IPS DF 6.9 (cell line): ENCODE data around the gene GREB1L.

ENCODE experiments used
- DNase-seq: peaks from one replicate; pipeline ENCODE4 v3.0.0-alpha.2; 2013; ENCODE audit warnings: low read depth, low spot score
- H3K27ac ChIP-seq: one replicate; pipeline ENCODE4 v1.5.1; 2013; ENCODE audit warnings: low read length, control low read depth
- H3K27me3 ChIP-seq: 2 replicates; pipeline ENCODE4 v1.6.1; 2013; ENCODE audit warnings: mild to moderate bottlenecking, low read length; ENCODE audit not compliant: control insufficient read depth, insufficient read depth
- H3K36me3 ChIP-seq: 2 replicates; pipeline ENCODE4 v1.6.1; 2013; ENCODE audit warnings: low read length; ENCODE audit not compliant: control insufficient read depth, insufficient read depth
- H3K4me1 ChIP-seq: 2 replicates; pipeline ENCODE4 v1.6.1; 2013; ENCODE audit warnings: low read length; ENCODE audit not compliant: control insufficient read depth, insufficient read depth
- H3K4me3 ChIP-seq: 2 replicates; pipeline ENCODE4 v1.5.1; 2013; ENCODE audit warnings: mild to moderate bottlenecking, low read length
- H3K9me3 ChIP-seq: 2 replicates; pipeline ENCODE4 v1.6.1; 2013; ENCODE audit warnings: low read length, inconsistent platforms; ENCODE audit not compliant: control insufficient read depth, insufficient read depth
- WGBS: extraction: QIAGEN DNeasy Blood & Tissue Kit; methylation state at CpG from one replicate; pipeline ENCODE4 v1.1.7; 2013; ENCODE audit warnings: mixed read lengths, missing lambda C conversion rate; ENCODE audit not compliant: insufficient read length, insufficient coverage; 5-methylcytosine and 5-hydroxymethylcytosine counted together

The GREB1L gene

DNA sequence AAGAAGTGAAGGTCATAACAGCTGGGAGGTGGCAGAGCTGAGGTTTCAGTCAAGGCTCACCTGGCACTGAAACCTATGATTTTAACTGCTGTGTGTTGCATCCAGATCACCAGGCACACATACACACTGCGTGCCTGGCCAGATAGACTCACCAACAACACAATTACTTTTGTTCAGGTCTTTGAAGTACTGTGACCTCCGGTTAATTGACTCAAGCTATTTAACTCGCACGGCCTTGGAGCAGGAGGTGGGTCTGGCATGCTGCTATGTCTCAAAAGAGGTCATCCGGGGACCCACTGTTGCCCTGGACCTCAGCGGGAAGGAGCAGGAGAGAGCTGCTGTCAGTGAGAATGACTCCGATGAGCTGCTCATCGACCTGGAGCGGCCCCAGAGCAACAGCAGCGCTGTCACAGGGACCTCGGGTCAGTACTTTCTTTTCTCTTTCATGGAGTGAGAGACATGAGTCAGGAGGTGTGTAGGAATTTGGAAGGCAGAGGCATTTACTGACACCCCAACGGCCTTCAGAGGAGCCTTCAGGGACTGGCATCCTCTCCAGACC lies 254.3 kb downstream of the GREB1L start:
- H3K4me1 ChIP-seq: no peaks in the 10 kb centered on the region
- no peaks in the 10 kb centered on the region for H3K27me3 ChIP-seq
- H3K27ac ChIP-seq: no peak overlapping the region
- WGBS: no CpG with 5 or more reads among the region's 12 CpGs
- H3K36me3 ChIP-seq: no peaks in the 10 kb centered on the region
- no peak overlapping the region for H3K4me3 ChIP-seq
- DNase-seq: no peak
- no peaks in the 10 kb centered on the region for H3K9me3 ChIP-seq

DNA sequence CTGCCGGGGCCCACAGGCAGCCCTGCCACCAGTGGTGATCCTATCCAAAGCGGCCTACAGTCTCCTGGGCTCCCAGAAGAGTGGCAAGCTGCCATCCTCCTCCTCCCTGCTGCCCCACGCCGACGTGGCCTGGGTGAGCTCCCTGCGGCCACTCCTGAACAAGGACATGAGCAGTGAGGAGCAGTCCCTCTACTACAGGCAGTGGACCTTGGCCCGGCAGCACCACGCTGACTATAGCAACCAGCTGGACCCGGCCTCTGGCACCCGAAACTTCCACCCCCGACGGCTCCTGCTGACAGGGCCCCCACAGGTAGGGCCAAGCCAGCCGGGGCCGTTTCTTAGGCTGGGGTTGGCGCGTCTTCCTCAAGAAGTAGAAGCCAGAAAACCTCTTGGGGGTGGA lies 258.0 kb downstream of the GREB1L start:
- H3K27ac ChIP-seq: no peak overlapping the region
- H3K4me1 ChIP-seq: no peaks in the 10 kb centered on the region
- no peak for DNase-seq
- WGBS: no CpG with 5 or more reads among the region's 16 CpGs
- no peak overlapping the region for H3K4me3 ChIP-seq
- no peaks in the 10 kb centered on the region for H3K36me3 ChIP-seq
- no peaks in the 10 kb centered on the region for H3K27me3 ChIP-seq
- no peaks in the 10 kb centered on the region for H3K9me3 ChIP-seq

DNA sequence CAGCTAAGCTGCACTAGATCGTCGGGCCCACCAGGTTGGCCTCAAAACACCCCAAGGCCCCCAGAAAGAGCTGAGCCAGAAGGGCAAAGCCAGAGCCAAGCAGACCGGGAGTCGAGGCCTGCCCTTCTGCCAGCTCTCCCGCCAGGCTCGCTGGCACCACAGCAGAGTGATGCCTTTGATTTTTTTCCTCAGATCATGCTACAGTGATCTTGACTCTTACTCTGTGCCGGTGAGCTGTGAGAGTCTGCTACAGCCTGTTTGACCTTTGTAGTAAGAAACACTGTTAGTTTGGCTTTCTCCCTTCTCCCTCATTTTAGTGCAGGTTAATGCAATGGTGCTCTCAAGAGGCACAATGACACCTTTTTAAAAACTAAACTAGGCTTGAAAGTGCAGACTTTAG lies 260.6 kb downstream of the GREB1L start:
- Histone ChIP-seq H3K27me3 (no peaks in the 10 kb centered on the region), H3K27ac (no peak overlapping the region), H3K9me3 (no peaks in the 10 kb centered on the region), H3K4me3 (no peak overlapping the region), H3K36me3 (no peaks in the 10 kb centered on the region), H3K4me1 (no peaks in the 10 kb centered on the region)
- WGBS: no CpG with 5 or more reads among the region's 7 CpGs
- DNase-seq: no peak

DNA sequence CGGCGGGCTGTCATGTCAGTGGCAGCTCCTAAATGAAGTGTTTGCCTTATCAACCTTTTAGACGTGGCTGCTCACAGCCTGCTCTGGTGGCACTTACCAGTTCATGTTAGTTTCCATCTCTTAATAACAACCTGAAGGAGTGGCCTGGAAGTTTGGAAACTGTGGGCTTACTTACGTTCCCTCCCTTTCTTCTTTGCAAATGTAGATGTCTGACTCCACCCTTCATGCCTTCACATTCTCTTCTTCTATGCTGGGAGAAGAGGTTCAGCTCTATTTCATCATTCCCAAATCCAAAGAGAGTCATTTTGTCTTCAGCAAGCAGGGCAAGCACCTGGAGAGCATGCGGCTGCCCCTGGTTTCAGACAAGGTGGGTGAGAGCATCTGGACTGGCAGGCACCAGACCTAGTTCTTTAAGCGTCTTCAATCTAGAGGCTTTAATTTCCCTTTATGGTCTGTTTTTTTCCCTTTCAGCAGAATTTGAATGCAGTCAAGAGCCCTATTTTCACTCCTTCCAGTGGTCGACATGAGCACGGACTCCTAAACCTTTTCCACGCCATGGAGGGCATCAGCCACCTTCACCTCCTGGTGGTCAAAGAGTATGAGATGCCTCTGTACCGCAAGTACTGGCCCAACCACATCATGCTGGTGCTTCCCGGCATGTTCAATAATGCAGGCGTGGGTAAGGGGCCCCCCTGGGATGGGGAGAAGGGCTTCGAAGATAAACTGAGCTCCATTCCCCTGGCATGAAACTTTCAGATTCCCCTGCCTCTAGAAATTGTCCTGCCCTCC lies 266.1 kb downstream of the GREB1L start:
- DNase-seq: no peak
- Histone ChIP-seq H3K27ac (no peak overlapping the region), H3K9me3 (no peaks in the 10 kb centered on the region), H3K4me3 (no peak overlapping the region), H3K4me1 (no peaks in the 10 kb centered on the region), H3K27me3 (no peaks in the 10 kb centered on the region), H3K36me3 (no peaks in the 10 kb centered on the region)
- no CpG with 5 or more reads among the region's 13 CpGs for WGBS

DNA sequence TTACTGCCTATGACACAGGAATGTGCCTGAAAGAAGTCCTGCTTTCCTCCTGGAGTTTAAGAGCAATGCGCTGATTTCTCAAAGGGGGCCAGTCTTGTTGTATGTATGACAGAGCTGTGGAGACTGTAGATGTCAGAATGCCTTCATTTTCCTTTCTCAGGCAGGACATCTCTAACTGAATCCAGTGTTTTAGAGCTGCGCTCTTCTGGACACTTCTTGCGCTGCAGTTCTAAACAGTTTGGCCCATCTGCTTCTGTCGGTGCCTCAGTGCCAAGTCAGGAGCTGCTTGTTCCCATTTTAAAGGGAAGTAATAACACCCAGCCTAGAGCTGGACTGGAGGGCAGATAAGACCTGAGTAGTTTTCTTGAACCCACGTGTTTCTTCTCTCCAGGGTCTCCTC lies 267.0 kb downstream of the GREB1L start:
- no peaks in the 10 kb centered on the region for H3K4me1 ChIP-seq
- no peak overlapping the region for H3K27ac ChIP-seq
- DNase-seq: no peak
- WGBS: no CpG with 5 or more reads among the region's 5 CpGs
- no peaks in the 10 kb centered on the region for H3K9me3 ChIP-seq
- H3K27me3 ChIP-seq: no peaks in the 10 kb centered on the region
- H3K4me3 ChIP-seq: no peak overlapping the region
- H3K36me3 ChIP-seq: no peaks in the 10 kb centered on the region

DNA sequence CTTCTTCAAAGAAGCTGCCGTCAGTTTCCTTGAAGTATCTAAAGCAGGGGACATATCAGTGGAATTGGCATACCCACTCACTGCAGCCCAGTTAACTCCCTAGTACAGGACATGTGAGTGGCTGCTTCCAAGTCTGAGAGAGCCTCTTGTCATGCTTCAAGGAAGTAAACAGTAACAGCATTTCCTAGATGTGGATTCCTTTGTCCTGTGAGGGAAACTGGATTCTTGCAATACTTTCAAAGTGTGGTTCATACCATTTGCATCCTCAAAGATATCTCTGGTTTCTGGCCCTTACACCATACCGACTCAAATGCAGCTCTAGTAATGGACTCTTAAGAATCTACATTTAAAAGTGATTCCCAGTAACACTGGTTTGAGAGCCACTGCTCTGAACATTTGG lies 271.3 kb downstream of the GREB1L start:
- no CpG with 5 or more reads among the region's 2 CpGs for WGBS

DNA sequence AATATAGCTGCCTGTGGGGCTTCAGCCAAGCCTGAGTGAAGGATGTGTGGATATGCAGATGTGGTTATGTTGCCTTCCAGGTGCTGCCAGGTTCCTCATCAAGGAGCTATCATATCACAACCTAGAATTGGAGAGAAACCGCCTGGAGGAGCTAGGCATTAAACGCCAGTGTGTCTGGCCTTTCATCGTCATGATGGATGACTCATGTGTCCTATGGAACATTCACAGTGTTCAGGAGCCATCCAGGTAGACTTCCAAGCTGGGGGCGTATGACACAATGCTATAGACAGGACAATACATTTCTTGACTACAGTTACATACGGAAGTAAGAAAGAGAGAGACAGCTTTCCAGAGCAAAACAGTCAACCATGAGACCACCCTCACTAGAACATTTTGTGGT lies 271.7 kb downstream of the GREB1L start:
- no peak for DNase-seq
- Histone ChIP-seq H3K27me3 (no peaks in the 10 kb centered on the region), H3K9me3 (no peaks in the 10 kb centered on the region), H3K36me3 (no peaks in the 10 kb centered on the region; the same call in 1 of the 2 replicates), H3K27ac (no peak overlapping the region), H3K4me3 (no peak overlapping the region), H3K4me1 (no peaks in the 10 kb centered on the region)
- no CpG with 5 or more reads among the region's 5 CpGs for WGBS

More for the DNA sequence above, 271.3 kb downstream of the GREB1L start:
- H3K27me3 ChIP-seq: no peaks in the 10 kb centered on the region
- no peaks in the 10 kb centered on the region for H3K9me3 ChIP-seq
- no peaks in the 10 kb centered on the region for H3K4me1 ChIP-seq
- no peak for DNase-seq
- no peak overlapping the region for H3K27ac ChIP-seq
- H3K36me3 ChIP-seq: no peaks in the 10 kb centered on the region; the same call in 1 of the 2 replicates
- H3K4me3 ChIP-seq: no peak overlapping the region

DNA sequence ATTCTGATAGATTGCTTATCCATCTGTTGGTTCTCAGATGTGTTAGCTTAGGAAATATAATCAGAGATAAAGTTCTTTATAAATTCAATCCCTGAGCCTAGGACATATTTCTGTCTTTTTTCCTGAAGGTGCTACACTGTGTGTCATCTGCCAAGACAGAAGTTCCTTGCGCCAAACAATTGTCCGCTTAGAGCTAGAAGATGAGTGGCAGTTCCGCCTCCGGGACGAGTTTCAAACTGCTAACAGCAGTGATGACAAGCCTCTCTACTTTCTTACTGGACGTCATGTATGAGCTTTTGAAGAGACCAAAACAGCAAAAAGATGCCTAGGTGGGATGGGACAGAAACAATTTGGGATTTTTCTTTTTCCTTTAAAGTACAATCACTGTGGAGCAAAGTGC lies 280.5 kb downstream of the GREB1L start:
- H3K4me1 ChIP-seq: no peaks in the 10 kb centered on the region
- H3K27ac ChIP-seq: no peak overlapping the region
- no peaks in the 10 kb centered on the region for H3K27me3 ChIP-seq
- DNase-seq: no peak
- H3K9me3 ChIP-seq: no peaks in the 10 kb centered on the region
- no CpG with 5 or more reads among the region's 6 CpGs for WGBS
- peaks cover 3% of the 10 kb centered on the region; the same call in 1 of the 2 replicates for H3K36me3 ChIP-seq
- no peak overlapping the region for H3K4me3 ChIP-seq

DNA sequence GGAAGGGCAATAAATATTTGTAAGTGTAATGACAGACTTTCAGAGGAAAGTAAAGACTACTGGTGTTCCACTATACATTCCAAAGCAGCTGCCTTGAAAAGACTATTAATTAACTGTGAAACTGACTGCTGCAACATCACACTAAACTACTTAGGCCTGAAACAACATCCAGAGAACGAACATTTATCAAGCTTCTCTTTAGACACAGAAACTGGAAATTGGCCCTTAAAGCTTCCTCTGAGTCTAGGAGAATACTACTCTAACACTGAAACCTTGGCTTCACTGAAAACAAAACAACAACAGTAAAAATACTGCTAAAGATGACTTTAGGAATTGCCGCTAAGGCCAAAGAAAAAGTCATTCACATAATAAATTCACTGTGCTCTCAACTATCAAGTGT lies 283.9 kb downstream of the GREB1L start:
- H3K9me3 ChIP-seq: no peaks in the 10 kb centered on the region
- DNase-seq: no peak

DNA sequence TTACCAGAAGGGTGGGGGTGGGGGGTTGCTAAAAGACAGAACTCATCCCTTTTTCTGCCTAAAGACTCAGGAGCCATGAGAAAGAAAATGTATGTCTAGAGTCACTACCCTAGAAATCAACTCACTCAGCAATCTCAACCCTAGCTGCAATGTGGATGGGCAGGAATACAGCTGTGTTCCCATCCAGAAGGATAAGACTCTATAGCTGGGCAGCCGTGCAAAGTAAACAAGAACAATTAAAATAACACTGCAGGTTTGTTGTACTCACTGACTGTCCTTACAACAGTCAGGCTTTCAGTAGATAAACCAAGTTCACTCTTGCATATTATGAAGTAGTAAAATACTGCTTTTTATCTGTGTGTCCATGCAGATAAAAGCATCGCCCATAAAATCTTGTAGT lies 284.4 kb downstream of the GREB1L start:
- Histone ChIP-seq H3K4me1 (no peaks in the 10 kb centered on the region), H3K4me3 (no peak overlapping the region), H3K36me3 (peaks cover 3% of the 10 kb centered on the region; the same call in 1 of the 2 replicates), H3K27me3 (no peaks in the 10 kb centered on the region), H3K27ac (no peak overlapping the region), H3K9me3 (no peaks in the 10 kb centered on the region)
- WGBS: no CpG with 5 or more reads among the region's 2 CpGs
- no peak for DNase-seq

More for the DNA sequence above, 283.9 kb downstream of the GREB1L start:
- WGBS: no CpG with 5 or more reads among the region's 2 CpGs
- Histone ChIP-seq H3K27me3 (no peaks in the 10 kb centered on the region), H3K27ac (no peak overlapping the region), H3K4me3 (no peak overlapping the region), H3K4me1 (no peaks in the 10 kb centered on the region), H3K36me3 (peaks cover 3% of the 10 kb centered on the region; the same call in 1 of the 2 replicates)

DNA sequence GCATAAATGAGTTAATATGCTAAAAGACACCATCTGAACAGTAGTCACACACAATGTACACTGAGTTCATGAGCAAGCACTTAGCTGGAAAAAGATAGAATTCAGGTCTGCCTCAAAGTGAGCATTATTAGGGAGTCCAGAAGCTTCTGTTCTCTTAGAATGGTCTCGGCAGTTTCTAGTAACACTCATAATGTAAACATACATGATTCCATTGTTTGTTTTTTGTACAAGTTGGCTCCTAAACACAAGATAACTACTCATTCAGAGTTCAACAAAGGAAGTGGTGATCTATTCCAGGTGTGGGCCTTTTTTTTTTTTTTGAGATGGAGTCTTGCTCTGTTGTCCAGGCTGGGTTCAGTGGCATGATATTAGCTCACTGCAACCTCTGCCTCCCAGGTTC lies 292.3 kb downstream of the GREB1L start:
- no peaks in the 10 kb centered on the region for H3K27me3 ChIP-seq
- no peak for DNase-seq
- H3K9me3 ChIP-seq: no peaks in the 10 kb centered on the region
- H3K36me3 ChIP-seq: no peaks in the 10 kb centered on the region
- H3K4me3 ChIP-seq: no peak overlapping the region
- no peak overlapping the region for H3K27ac ChIP-seq
- no peaks in the 10 kb centered on the region for H3K4me1 ChIP-seq
- no CpG with 5 or more reads among the region's 1 CpG for WGBS
